NCI-H1092 (cell line): Measurements from ENCODE around the gene MYL11.

Experiments used
- DNase-seq: peaks from one replicate; lab custom pipeline; 2025; lab: John Stamatoyannopoulos, UW

The MYL11 gene

DNA sequence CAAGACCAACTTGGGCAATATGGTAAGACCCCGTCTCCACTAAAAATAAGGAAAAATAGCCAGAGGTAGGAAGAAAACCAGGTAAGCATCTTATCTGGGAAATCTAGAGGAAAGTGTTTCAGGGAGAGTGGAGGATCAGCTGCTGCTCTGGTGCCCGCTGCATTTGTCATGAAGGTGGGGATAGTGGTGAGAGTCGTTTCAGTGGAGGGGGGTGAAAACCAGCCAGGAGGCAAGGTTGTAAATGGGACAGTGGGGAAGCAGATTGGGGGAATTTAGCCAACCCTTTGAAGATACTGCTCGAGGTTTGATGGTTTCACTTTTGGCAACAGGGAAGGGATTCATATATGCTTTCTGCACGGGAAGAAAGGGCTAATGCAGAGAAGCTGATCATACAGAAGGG, 46.4 kb downstream of the MYL11 start:
- no peak for DNase-seq
